Stimulated activated CD8-positive, alpha-beta memory T cell treated with anti-CD3 and anti-CD28 coated beads, Interleukin-15, amount 100 ng/mL, for 48 hours (primary cell): ENCODE data around the gene FER1L5.

Experiments used
- DNase-seq, 2 donors: peaks; one replicate each; pipeline ENCODE4 v3.0.0-alpha.2; 2020; ENCODE audit warnings: low read depth in 2 of 2

FER1L5 gene

DNA sequence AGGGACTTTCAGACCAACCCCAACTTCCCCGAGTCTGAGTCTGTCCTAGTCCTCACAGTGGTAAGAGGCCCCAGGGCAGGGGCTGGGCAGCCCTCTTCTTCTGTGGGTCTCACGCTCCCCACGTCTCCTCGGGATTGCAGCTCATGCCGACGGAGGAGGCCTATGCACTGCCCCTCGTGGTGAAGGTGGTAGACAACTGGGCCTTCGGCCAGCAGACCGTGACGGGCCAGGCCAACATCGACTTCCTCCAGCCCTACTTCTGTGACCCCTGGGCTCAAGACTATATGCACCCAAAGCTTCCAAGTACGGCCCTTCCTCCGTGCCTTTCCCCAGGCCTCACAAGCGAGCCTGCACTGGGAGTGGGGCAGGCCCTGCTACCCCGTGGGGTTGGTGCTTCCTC is 53.0 kb downstream of the FER1L5 start:
- DNase-seq, result no peak

GRCh38 chr2:96697476-96697875 is 54.9 kb downstream of the FER1L5 start:
- DNase-seq, result no peak

DNA sequence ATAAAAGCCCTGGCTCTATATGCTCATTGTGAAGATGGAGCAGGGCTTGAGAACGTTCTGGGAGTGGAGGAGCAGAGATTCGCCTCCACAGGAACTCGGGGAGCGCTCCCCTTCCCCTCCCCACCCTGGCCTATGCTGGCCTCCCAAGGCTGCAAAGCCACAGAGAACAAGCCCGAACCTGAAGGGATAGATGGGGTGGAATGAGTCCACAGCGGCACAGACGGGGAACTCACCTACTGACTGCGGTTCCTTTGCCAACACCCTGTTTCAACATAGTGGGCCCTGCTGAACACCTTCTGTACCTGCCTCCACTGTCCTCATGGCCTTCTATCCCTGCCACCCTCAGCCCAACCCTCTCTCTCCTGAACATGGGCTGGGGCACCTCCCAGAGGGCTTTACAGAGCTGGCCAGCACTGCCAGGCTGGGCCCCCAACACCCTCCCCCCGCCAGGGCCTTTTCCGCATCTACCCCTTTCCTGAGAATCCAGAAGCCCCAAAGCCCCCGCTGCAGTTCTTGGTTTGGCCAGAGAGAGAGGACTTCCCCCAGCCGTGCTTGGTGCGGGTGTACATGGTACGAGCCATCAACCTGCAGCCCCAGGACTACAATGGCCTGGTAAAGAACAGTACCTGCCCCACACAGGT is 55.8 kb downstream of the FER1L5 start:
- no peak for DNase-seq

- DNase-seq, result no peak
Observed at GRCh38 chr2:96699021-96699420, 56.5 kb downstream of the FER1L5 start.

- no peak for DNase-seq
Observed at GRCh38 chr2:96699621-96700020, 57.1 kb downstream of the FER1L5 start.

GRCh38 chr2:96700086-96700485 is 57.5 kb downstream of the FER1L5 start:
- no peak for DNase-seq

GRCh38 chr2:96701636-96702035 is 59.1 kb downstream of the FER1L5 start:
- no peak for DNase-seq

DNA sequence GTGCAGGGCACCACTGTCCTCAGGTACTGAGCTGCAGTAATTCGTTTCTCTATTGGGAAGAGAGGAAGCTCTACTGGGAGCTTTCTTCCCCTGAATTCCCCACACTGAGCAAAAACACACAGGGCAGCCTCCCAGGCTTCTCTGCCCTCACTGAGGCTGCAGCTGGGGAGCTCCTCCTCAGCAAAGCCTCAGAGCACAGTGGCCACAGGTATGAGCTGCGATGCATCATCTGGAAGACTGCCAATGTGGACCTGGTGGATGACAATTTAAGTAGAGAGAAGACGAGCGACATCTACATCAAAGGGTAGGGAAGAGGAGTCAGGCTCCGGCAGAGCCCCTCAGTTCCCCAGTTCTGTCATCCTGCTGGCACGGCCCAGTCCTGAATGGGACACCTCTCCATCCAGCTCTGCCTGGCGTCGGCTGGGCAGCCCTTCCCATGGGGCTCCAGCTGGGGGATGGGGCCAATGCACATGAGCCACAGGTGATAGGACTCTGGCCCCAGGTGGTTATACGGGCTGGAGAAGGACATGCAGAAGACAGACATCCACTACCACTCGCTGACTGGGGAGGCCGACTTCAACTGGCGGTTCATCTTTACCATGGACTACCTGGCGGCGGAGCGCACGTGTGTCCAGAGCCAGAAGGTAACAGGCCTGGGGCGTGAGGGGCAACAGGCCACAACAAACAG is 59.7 kb downstream of the FER1L5 start:
- no peak for DNase-seq

DNA sequence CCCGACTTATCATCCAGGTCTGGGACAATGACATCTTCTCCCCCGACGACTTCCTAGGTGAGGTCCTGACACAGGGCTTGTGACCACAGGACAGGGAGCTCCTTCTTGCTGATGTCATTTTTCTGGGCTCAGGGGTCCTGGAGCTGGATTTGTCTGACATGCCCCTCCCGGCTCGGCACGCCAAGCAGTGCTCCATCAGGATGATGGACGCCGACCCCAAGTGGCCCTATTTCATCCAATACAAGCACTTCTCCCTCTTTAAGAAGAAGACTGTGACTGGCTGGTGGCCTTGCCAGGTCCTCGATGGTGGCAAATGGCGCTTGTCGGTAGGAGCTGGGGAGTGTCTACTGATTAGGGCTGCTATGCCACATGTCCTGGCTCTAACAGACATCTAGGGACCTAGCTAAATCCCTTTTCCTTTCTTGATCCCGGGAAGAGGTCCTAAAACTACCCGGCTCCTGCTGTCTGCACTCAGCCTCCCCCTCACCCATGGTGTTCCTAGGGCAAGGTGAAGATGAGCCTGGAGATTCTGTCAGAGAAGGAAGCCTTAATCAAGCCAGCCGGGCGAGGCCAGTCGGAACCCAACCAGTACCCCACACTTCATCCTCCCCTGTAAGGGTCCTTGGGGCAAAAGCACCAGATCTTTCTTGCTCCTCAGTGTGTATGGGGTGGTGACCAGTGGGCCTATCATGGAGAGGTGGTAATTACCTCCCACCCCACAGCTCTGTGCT is 60.6 kb downstream of the FER1L5 start:
- DNase-seq, result no peak

DNA sequence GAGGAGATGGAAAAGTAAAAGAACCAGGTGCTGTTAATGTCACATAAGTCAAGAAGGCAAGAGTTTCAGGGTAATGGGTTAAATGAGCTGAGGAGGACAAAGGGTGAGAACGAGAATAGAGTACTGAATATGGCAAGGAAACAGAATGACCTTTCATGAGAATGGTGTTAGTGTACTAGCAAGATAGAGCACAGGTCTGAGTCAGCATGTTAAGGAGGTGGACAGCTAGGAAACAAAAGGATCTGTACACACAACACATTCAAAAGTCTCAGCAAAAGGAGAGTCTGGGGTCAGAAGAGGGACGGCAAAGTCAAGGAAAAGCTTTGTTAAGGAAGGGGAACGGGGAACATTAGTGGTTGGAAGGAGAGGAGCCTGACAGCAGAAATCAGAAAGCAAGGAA is 68.4 kb downstream of the FER1L5 start:
- DNase-seq, result no peak

GRCh38 chr2:96715658-96716057 is 73.1 kb downstream of the FER1L5 start:
- DNase-seq, result no peak

- no peak for DNase-seq
Observed at GRCh38 chr2:96716388-96716787, 73.8 kb downstream of the FER1L5 start.

DNA sequence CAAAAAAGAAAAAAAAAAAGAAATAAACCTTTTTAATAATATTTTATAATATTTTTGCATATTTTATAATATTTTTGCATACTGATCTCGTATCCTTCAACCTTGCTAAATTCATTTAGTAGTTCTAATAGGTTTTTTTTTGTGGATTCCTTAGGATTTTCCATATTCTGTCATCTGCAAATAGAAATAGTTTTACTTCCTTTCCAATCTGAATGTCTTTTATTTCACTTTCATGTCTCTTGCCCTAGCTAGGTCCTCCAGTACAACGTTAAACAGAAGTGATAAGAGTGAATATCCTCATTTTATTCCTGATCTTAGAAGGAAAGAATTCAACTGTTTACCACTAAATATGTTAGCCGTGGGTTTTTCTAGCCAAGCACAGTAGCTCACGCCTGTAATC is 83.6 kb downstream of the FER1L5 start:
- DNase-seq, result no peak

GRCh38 chr2:96727431-96727830 is 84.9 kb downstream of the FER1L5 start:
- no peak for DNase-seq

- no peak for DNase-seq
Observed at GRCh38 chr2:96729748-96730147, 87.2 kb downstream of the FER1L5 start.

DNA sequence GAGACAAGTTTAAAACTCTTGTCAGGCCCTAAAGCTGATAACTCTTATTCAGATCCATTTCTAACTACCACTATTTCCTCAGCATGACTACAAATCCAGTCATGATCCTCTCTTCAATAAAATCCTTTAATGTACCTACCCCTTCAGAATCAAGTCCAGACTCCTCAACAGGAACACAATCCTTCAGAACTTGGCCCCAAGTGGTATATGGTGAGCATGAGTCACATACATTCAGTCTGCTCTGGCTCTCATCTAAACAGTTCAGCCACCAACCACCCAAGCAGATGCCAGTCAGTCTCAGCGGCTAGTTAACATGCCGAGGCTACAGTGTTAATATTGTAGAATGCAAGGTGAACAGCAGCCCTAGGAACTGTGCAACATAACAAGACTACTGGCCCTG is 87.6 kb downstream of the FER1L5 start:
- no peak for DNase-seq

DNA sequence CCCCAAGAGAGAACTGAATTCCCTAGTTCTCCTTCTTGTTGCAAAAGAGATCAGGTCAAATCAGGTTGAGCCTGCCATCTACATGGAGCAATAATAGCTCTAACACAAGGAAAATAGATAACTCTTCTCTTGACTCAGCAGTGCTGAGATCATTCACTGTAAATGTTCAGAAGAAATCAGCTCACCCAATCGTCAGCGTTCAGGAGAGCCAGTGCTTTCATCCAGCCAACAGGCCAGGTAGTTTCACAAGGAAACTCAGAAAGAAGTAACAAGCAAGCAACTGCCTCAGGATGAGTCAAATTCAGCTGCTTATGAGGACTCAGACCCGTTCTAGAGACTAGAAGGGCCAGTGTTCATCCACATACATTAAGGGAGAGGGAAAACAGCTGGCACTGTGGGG is 91.4 kb downstream of the FER1L5 start:
- DNase-seq, result no peak

DNA sequence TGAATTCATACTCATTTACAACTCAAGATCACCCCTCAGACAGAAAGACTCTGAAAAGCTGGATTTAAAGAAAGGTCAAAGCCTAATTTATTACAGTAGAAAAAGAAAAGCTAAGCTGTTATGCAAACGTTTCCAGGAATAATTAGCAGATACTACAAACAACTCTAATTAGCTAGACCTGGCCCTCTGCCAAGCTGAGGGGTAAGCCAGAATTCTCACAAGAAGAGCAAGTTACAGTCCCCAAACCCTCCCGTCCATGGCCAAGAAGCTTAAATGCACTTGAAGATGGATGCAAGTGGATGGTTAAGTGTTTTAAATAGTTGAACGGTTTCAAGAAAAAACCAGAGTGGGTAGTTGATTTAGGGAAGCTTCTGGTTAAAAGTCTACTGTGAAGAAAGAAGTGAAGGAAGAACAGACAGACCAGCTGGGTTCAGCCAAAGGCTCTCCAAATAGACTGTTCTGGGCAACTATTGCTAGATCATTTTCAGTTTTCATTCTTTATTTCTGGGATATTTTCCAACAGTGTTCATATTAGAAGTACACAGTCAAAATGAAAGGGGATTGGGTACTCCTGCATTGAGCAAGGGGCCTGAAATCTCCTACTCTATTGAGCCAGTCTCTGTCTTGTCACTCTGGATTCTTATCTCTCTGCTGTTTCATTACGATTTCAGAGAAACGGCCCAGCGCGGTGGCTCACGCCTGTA is 92.5 kb downstream of the FER1L5 start:
- DNase-seq, result no peak

DNA sequence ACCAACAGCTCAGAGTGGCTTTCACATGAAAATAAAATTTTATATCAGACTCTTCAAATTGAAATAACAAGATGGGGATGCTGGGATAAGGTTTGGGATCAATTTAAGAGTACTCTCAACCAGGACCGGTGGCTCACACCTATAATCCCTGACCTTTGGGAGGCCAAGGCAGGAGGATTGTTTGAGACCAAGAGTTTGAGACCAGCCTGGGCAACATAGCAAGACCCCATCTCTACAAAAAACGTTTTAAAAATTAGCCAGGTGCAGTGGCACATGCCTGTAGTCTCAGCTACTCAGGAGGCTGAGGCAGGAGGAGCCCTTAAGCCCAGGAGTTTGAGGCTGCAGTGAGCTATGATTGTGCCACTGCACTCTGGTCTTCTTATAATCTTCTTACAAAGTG is 94.7 kb downstream of the FER1L5 start:
- no peak for DNase-seq

- DNase-seq, result no peak
Observed at GRCh38 chr2:96737831-96738230, 95.3 kb downstream of the FER1L5 start.

DNA sequence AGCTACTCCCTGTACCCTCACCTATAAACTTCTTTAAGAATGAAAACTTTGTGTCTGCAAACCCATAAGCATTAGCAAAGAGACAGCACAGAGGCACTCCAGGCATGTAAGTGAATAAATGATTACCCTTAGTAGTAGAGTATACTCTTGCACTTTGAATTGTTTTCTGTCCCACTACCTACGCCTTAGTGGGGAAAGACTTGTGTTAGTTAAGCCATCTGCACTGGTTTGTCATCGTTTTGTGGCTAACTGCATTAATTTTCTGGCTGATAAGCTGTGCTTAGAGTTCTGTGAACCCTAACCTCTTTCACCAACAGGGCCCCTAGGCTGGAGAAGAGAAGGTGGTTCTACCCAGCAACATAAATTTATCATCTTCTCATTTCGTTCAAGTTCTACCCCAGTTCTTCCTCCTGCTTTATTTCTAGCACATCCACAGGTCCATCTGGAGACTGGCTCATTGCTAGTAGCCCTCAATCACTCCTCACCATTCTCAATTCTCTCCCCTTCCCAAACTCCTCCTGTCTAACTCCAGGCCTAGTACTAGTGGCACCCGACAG is 96.6 kb downstream of the FER1L5 start:
- DNase-seq, result no peak
